Adrenal gland (tissue), 5 donors: ENCODE measurements around the gene SHMT2.

Experiments
- CTCF ChIP-seq, 6 experiments: fragments of 450-650 bp in 4 of 6; fragments of 200-600 bp in 2 of 6; sonication (generic) in 1 of 6; IDR thresholded peaks; 1 replicate in 5 of 6; 2 replicates in 1 of 6; pipeline versions ENCODE4 v1.5.1 to v1.8.0; 2016 to 2021; ENCODE audit warnings: antibody characterized with exemption in 6 of 6, mild to moderate bottlenecking in 2 of 6, moderate library complexity in 1 of 6
- POLR2A ChIP-seq, 2 donors: fragments of 450-650 bp; IDR thresholded peaks; one replicate each; pipeline ENCODE4 v1.6.1; 2017; ENCODE audit warnings: antibody characterized with exemption in 2 of 2, mild to moderate bottlenecking in 2 of 2, moderate library complexity in 1 of 2
- donor health status: DM: no; HTN: no; CAD: no.

DNA sequence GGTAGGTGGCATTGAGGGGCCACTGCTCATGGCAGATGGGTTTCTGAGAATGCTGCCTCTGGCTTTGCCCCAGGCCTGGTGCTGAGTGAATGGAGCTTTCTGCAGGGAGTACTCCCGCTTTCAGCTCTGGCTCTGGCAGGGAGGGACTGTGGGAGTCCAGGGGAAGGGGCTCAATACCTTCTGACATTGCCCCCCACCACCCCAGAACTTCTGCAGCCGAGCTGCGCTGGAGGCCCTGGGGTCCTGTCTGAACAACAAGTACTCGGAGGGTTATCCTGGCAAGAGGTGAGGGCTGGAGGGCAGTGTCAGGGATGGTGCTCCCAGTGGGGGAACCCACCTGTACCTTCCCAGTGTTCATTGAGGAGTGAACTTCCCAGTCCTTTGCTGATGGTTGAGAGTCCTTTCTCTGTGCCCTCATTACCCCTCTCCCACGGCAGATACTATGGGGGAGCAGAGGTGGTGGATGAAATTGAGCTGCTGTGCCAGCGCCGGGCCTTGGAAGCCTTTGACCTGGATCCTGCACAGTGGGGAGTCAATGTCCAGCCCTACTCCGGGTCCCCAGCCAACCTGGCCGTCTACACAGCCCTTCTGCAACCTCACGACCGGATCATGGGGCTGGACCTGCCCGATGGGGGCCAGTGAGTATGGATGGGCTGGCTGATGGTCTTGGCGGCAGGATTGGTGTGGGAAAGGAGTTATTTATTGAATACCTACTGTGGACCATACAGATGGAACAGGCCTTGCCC is 1.9 kb downstream of the SHMT2 start:
- TF ChIP-seq POLR2A (IDR thresholded peaks at IDR 0.05) (no peak), CTCF (IDR thresholded peaks at IDR 0.05) (no peak)
